Measurements from ENCODE around the gene CPEB4.

Gene CPEB4

DNA sequence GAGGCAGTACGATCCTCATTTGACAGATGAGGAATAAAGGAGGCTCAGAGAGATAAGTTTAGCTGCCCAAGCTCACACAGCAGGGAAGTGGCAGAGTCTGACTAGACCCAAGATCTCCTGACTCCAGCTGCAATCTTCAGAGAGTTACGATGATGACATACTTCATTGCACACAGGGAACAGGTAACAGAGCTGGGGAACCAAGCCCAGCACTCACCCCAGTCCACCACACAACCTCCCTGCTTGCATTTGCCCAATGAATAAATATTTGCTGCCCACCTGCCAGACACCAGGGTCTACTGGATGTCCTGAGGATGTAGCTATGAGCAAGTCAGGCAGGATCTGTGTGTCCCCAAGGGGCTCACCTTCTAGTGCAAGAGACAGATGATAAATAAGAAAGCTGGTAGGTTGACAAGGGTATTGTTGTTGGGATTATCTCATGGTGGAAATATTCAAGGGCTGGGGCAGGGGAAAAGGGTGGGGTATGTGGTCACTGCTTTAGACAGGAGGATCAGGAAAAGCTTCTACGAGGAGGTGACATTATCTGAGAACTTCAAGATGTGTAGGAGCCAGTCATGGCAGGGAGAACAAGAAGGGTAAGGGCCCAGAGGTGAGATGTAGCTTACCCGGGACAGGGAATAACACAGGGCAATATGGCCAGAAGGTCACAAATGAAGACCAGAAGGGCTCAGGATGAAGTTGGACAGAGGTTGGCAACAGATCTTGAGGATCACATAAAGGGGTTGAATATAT lies 28.6 kb upstream of the CPEB4 start:
- DNase-seq = no peak

DNA sequence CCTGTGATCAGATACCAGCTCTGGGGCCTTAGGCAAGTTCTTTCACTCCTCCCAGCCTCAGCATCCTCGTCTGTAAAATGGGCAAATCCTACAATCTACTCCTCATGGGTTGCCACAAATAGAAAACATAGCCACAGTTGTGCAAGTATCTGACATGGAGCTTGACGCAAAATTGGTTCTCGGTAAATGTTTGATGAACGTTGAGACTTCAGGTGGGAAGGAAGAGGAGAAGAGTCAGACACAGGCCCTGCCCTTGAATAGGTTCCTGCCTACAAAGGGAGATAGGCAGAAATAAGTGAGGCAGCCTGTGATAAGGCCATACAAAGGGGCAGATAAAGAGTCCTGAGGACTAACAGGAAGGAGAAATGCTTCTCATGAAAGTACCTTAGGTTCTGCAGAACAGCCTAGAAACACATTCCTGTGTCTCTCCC lies 26.1 kb upstream of the CPEB4 start:
- DNase-seq = no peak

GRCh38 chr5:173863359-173863758 lies 24.8 kb upstream of the CPEB4 start:
- DNase-seq = no peak

GRCh38 chr5:173864126-173865050 lies 23.8 kb upstream of the CPEB4 start:
- DNase-seq = no peak

DNA sequence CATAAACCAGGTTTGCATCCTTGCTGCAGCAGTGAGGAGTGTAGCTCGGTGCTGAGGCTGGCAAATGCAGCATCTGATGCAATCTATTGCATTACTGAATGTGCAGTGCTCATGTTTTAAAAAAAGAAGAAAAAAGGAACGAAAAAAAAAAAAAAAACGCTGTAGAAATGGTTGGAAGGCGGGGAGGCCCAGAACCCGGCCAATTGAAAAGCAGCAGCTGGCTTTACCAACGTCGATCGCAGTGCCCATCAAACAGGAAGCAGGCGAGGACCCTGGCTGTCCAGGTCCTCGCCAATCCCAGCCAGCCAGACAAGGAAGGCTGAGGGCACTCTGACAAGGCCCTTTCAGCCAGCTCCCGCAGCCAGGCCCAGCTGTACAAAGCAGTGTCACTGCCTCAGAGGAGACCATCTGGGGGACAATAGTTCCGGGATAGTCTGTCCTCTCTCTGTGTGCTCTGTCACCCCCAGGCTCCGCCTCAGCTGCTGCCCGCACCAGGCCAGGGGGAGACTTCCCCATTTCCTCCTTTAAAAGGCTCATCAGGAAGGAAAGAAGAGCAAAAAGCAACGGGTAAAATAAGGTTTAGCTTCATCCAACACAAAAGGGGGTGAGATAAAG lies 21.8 kb upstream of the CPEB4 start:
- DNase-seq = no peak

DNA sequence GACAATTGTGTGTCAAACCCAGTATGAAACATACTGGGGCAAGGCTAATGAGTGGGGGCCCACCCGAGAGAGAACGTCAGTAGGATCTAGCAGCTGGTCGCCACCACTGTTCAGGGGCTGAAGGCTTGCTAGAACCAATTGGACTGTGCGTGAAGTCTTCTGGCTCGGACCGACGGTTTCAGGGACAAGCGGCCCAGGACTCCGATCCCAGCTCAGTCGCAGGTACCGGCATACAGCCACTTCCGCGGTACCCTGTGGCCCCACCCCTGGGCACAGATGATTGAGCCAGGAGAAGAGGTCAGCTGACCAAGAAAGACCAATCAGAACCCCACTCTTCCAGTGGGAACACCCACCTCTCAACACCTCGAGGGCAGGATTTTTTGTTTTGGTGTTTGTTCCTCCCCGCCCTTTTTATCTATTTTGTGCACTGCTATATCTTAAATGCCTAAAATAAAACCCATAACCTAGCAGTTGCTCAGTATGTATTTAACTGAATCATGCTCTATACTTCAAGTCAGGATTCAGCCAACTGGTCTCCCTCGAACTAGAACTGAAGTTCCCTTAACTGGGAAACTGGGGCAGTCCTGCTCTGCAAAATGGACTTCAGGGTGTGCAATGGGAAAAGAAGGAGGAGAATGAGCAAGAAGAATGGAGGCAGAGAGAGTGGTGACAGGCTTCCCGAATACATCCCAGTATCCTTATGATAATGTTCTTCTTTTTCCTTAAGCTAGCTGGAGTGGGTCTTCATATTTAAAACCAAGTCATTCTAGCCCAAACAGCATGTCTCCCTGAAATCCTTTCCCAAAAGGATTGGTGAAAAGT lies 21.1 kb upstream of the CPEB4 start:
- no peak for DNase-seq

DNA sequence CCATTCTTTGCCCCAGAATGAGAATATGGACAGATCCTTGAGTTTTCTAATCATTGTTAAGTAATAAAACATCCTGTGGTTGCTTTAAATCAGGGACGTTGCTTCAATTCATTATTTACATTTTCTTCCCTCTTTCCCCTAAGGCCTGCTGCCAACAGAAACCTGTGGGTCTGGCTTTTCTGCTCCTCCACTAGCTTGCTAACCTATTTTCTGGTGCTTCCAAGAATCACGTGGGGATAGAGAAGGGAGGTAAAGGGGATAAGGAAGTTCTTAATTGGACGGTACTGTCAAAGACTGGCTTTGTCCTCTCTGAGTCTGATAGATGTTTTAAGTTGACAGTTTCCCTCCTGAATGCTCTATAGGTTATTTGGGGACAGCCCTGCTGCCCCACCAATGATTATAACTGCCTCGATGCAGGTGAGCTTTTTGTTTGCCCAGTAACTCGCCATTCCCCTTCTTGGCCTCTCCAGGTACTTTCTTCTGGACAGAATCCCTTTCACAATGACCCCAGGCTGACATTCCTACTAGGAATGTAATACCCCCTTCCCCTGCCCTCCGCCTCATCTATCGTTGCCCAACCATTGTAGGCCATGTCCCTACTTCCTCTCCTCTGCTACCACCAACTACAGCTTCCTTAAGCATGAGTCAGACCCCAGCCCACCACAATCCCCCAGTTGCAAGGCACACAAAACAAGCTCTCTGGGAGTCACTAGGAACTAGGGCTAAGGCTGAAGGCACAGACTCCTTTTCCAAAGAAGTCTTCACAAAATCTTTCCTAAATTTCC lies 19.9 kb upstream of the CPEB4 start:
- DNase-seq = no peak

GRCh38 chr5:173869316-173869715 lies 18.8 kb upstream of the CPEB4 start:
- no peak for DNase-seq

DNA sequence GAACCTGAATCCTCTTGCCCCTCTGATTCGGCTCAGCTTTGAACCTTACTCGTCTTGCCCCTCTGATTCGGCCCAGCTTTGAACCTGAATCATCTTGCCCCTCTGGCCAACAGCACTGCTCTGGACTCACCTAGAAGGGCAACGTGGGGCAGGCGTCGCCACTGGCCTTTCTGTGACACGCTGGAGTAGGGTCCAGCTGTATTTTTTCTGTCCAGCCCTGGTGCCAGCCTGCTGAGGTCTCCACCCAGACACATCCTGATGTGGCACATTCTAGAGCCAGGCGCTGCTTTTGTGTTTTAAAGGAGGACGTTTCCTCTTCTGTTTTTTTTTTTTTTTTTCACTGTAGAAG lies 15.2 kb upstream of the CPEB4 start:
- no peak for DNase-seq

- DNase-seq = no peak
These were observed 14.7 kb upstream of the CPEB4 start for GRCh38 chr5:173873306-173873922.

DNA sequence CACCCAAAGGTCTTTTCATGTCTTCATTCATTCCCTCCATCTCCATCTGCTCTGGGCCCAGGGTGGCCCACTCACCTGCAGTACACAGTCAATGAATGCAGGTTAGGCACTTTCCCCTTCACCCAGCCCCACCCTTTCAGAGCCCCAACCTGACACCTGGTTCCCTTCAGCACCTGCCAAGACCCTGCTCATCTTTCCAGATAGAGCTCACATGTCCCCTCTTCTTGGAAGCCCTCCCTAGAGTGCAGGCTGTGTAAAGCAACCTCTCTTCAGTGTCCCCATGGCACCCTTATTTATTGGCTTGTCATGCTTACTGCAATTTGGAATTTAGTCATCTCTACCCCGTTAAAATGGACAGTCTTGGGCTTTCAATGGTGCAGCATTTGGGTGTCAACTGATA lies 13.0 kb upstream of the CPEB4 start:
- no peak for DNase-seq

GRCh38 chr5:173878224-173878967 lies 9.8 kb upstream of the CPEB4 start:
- DNase-seq = no peak

DNA sequence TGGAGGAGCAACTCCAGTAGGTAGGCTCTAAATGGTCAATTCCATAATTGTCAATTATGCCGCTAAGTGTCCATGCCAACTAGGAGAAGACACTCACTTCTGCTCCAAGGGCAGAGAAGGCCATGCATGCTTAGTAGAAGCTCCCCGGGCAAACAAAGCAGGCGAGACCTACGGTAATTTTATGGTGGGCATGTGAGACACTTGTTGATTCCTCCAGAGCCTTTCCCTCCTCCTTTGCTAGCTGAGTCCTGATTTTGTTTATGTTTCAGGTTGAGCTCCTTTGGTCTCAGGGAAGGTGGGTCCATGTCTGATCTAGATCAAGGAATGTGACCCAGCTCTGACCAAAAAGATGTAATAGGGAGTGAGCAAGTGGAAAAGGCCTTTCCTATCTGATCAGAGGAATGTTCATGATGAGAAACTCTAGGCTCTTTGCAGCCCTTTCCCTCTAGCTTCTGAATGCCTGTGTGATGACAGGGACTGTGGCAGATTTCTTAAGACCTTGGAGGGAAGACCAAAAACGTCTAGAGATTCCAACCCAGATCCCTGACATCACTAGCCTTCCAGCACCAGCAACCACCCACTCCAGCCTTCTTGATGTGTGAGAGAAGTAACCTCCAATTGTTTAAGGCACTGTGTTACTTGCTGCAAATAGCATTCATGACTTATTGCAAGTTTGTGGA lies 7.7 kb upstream of the CPEB4 start:
- no peak for DNase-seq

DNA sequence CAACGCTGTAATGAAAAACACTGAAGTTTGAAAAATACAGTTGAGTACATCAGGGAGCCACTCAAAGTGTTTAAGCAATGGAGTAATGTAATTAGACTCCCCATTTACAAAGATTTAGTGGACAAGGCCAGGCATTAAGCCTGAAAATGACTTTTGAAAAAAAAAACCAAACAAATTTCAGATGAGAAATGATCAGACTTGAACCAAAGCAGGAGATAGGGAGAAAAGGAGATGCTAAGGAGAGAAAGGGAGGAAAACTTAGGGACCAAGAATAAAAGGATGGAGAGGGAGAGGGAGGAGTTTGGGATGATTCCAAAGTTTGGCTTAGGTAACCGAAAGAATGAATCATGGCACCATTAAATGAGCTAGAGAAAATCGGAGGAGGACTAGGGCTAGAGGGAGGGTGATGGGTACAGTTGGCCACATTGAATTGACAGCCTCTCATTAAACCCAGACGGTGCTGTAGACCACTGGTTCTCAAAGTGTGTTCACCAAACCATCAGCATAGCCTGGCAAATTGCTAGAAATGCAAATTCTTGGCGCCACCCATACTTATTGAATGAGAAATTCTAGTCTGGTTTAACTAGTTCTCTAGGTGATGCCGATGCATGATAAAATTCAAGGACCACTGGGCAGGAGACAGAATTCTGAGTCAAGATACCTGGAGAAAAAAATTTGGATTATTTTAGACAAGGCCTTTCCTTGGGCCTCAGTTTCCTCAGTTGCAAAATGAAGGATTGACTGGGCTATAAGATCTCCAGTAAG lies 6.2 kb upstream of the CPEB4 start:
- no peak for DNase-seq

- DNase-seq = no peak
These were observed 5.5 kb upstream of the CPEB4 start for GRCh38 chr5:173882632-173883031.

- no peak for DNase-seq
These were observed 4.7 kb upstream of the CPEB4 start for GRCh38 chr5:173883347-173883924.

- no peak for DNase-seq
These were observed 3.6 kb upstream of the CPEB4 start for GRCh38 chr5:173884402-173885053.

- DNase-seq = no peak
These were observed 3.1 kb upstream of the CPEB4 start for GRCh38 chr5:173885054-173885443.
